LNCAP (cell line): ENCODE measurements around the gene CEP89.

ENCODE experiments used
- TF ChIP-seq, protein P1 (sequence below): fragments of 450-650 bp; IDR thresholded peaks from 2 replicates; pipeline ENCODE4 v1.5.1; 2017; ENCODE audit warnings: mild to moderate bottlenecking

Gene CEP89

DNA sequence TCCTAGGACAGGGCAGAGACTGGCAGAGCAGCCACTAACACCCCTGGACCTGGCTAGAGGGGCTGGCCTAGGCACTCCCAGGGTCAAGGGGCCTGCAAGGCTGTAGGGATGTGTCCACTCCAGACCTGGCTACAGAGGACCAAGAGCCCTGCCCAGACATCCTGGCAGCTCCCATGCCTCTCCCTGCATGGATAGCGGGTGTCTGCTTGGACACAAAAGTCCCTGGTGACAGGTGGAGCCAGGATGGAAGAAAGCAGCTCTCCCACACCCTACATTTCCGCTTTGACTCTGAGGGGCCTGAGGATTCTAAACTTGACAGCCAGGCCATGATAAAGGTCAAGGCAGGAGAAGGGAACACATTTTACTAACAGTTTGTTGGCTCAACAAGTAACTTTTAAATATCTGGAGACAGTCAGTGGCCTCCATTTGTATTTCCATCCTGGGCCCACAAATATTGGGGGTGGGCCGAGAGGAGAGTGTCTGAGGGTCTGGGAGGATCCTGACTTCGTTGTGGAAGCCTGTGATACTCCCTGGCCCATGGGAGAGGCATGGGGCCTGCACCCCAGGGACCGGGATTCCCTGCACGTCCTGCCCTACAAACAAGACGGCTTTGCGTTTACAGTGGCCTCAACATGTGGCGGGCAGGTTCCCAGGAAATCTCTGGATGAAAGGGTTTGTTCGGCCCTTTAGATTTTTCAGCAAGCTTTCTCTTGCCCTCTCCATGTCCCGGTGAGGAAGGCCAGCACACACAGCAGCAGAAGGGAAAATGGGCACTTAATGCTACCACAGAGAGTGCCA, 82.4 kb downstream of the CEP89 start:
- TF ChIP-seq, protein P1, sequence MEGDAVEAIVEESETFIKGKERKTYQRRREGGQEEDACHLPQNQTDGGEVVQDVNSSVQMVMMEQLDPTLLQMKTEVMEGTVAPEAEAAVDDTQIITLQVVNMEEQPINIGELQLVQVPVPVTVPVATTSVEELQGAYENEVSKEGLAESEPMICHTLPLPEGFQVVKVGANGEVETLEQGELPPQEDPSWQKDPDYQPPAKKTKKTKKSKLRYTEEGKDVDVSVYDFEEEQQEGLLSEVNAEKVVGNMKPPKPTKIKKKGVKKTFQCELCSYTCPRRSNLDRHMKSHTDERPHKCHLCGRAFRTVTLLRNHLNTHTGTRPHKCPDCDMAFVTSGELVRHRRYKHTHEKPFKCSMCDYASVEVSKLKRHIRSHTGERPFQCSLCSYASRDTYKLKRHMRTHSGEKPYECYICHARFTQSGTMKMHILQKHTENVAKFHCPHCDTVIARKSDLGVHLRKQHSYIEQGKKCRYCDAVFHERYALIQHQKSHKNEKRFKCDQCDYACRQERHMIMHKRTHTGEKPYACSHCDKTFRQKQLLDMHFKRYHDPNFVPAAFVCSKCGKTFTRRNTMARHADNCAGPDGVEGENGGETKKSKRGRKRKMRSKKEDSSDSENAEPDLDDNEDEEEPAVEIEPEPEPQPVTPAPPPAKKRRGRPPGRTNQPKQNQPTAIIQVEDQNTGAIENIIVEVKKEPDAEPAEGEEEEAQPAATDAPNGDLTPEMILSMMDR: no peak

DNA sequence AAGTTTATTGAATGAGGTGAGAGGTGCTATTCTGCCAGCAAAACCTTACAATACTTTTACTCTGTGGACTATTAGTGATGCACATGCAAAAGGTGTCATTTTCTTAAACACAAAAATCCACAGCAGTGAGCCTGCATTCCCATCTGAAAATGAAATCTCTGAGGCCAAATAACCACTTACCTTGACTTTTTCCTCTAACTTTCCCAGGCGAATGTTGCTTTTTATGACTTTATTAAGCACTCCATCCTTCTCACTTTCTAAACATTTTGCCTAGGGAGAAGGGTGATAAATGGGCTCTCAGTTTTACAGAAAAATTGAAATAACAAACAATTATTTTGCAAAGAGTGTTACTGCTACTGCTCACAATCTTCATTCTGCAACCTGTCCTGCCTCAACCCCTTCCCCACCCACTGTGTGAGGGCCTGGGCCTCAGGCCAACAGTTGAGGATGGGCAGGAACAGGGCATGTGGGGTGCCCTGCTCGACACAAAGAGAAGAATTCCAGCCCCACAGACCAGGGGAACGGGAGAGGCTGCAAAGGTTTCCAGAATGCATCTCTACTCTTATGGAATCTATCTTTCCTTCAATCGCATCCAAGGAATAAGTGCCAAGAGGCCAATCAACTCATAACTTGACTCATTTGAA, 84.1 kb downstream of the CEP89 start:
- TF ChIP-seq, protein P1: no peak

- TF ChIP-seq, protein P1: no peak
Observed at GRCh38 chr19:32886241-32886640, 85.5 kb downstream of the CEP89 start.

DNA sequence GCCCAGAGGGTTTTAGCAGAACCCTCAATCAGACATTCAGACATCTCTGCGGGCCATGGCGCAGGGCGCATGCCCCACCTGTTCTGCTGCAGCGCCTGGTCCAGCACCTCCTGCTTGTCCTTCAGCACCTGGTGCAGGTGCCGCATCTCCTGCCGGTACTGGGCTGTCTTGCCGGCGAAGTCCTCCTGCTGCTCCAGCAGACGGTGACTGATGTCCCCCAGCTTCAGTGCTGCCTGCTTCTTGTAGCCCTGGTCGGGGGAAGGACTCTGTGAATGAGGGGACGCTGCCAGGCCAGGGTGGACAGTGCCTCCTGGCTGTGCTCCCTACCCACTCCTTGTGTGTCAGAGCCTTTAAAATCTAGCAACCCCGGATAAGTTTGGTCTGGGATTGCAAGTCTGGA, 90.0 kb downstream of the CEP89 start:
- TF ChIP-seq, protein P1: no peak

DNA sequence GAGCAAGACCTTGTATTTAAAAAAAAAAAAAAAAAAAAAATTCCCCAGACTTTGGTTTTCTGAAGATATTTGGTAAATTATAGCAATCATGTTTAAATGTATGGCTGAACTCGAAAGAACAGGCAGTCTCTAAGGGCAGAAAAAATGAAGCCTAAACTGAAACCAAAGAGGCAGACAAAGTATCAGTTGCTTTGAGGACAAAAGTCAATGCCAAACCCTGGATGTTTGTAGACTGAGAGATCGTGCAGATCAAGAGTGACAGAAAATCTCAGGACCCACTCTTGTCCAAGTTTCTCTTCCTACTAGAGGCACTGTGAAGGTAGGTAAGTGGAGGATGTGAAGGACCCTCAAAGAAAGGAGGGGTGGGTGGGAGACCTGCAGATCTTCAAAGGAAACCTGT, 91.1 kb downstream of the CEP89 start:
- TF ChIP-seq, protein P1: no peak

- TF ChIP-seq, protein P1: no peak
Observed at GRCh38 chr19:32879741-32880140, 92.0 kb downstream of the CEP89 start.

- TF ChIP-seq, protein P1: no peak
Observed at GRCh38 chr19:32878988-32879387, 92.8 kb downstream of the CEP89 start.
